Upper lobe of left lung (tissue), 4 donors: Measurements from ENCODE around the gene HDHD5.

Source experiments
- EP300 ChIP-seq, 4 donors: sonication (generic); formaldehyde crosslinking; IDR thresholded peaks; one replicate each; pipeline ENCODE4 v1.5.1; 2017; ENCODE audit warnings: antibody characterized with exemption in 4 of 4, control low read depth in 2 of 4
- TF ChIP-seq, protein P1 (sequence below), 6 experiments: fragments of 450-650 bp in 4 of 6; fragments of 200-600 bp in 2 of 6; sonication (generic) in 2 of 6; IDR thresholded peaks; one replicate each; pipeline ENCODE4 v1.5.1; 2016 to 2019; ENCODE audit warnings: antibody characterized with exemption in 6 of 6

DNA sequence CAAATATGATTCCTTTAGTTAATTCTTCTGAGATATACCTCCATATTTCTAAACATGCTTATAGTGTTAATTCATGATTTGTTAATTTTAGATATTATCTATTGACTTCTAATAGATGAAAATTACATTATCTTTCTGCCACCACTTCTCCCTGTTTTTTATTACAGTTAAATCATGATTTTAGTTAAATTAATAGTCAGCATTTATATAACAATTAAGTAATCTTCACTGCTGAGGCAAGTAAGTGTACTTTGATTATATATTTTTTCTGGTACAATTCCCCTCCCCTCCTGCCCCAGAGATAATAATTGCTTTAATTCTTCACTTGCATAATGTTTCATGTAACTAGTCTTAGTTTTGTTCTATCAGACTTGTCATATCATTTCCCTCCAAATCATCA, 68.5 kb downstream of the HDHD5 start:
- no peak for TF ChIP-seq EP300 (IDR thresholded peaks at IDR 0.05)
- TF ChIP-seq, protein P1, sequence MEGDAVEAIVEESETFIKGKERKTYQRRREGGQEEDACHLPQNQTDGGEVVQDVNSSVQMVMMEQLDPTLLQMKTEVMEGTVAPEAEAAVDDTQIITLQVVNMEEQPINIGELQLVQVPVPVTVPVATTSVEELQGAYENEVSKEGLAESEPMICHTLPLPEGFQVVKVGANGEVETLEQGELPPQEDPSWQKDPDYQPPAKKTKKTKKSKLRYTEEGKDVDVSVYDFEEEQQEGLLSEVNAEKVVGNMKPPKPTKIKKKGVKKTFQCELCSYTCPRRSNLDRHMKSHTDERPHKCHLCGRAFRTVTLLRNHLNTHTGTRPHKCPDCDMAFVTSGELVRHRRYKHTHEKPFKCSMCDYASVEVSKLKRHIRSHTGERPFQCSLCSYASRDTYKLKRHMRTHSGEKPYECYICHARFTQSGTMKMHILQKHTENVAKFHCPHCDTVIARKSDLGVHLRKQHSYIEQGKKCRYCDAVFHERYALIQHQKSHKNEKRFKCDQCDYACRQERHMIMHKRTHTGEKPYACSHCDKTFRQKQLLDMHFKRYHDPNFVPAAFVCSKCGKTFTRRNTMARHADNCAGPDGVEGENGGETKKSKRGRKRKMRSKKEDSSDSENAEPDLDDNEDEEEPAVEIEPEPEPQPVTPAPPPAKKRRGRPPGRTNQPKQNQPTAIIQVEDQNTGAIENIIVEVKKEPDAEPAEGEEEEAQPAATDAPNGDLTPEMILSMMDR (IDR thresholded peaks at IDR 0.05) = no peak
